ENCODE measurements around the gene PTPRN2.
"Not testable (repeated sequence)": the region's sequence is repeated elsewhere in the genome, so short reads cannot be mapped to it uniquely, and the experiment has no call there.

Gene PTPRN2

GRCh38 chr7:157925383-157925875, 662.2 kb downstream of the PTPRN2 start:
- no peak for DNase-seq (ENCODE audit: low read depth in 4 of 4, low spot score in 1 of 4)

- no peak for DNase-seq (ENCODE audit: low read depth in 4 of 4, low spot score in 1 of 4)
Observed at GRCh38 chr7:157923903-157924630, 663.6 kb downstream of the PTPRN2 start.

- no peak for DNase-seq (ENCODE audit: low read depth in 4 of 4, low spot score in 1 of 4)
Observed at GRCh38 chr7:157922576-157922975, 665.0 kb downstream of the PTPRN2 start.

- DNase-seq (ENCODE audit: low read depth in 4 of 4, low spot score in 1 of 4) = no peak
Observed at GRCh38 chr7:157918326-157919080, 669.1 kb downstream of the PTPRN2 start.

- DNase-seq (ENCODE audit: low read depth in 4 of 4, low spot score in 1 of 4) = no peak
Observed at GRCh38 chr7:157916946-157917640, 670.5 kb downstream of the PTPRN2 start.

- no peak for DNase-seq (ENCODE audit: low read depth in 4 of 4, low spot score in 1 of 4)
Observed at GRCh38 chr7:157910446-157910845, 677.2 kb downstream of the PTPRN2 start.

- DNase-seq (ENCODE audit: low read depth in 4 of 4, low spot score in 1 of 4) = not testable (repeated sequence)
Observed at GRCh38 chr7:157910045-157910444, 677.6 kb downstream of the PTPRN2 start.

GRCh38 chr7:157909370-157909769, 678.3 kb downstream of the PTPRN2 start:
- no peak for DNase-seq (ENCODE audit: low read depth in 4 of 4, low spot score in 1 of 4)

- DNase-seq (ENCODE audit: low read depth in 4 of 4, low spot score in 1 of 4) = no peak
Observed at GRCh38 chr7:157908006-157908782, 679.4 kb downstream of the PTPRN2 start.

GRCh38 chr7:157907091-157907490, 680.5 kb downstream of the PTPRN2 start:
- no peak for DNase-seq (ENCODE audit: low read depth in 4 of 4, low spot score in 1 of 4)

- no peak for DNase-seq (ENCODE audit: low read depth in 4 of 4, low spot score in 1 of 4)
Observed at GRCh38 chr7:157906583-157906982, 681.0 kb downstream of the PTPRN2 start.

GRCh38 chr7:157905651-157906461, 681.8 kb downstream of the PTPRN2 start:
- no peak for DNase-seq (ENCODE audit: low read depth in 4 of 4, low spot score in 1 of 4)

- DNase-seq (ENCODE audit: low read depth in 4 of 4, low spot score in 1 of 4) = no peak
Observed at GRCh38 chr7:157904866-157905570, 682.6 kb downstream of the PTPRN2 start.

GRCh38 chr7:157904211-157904865, 683.3 kb downstream of the PTPRN2 start:
- no peak for DNase-seq (ENCODE audit: low read depth in 4 of 4, low spot score in 1 of 4)

- no peak for DNase-seq (ENCODE audit: low read depth in 4 of 4, low spot score in 1 of 4)
Observed at GRCh38 chr7:157903710-157904109, 683.9 kb downstream of the PTPRN2 start.

- DNase-seq (ENCODE audit: low read depth in 4 of 4, low spot score in 1 of 4) = no peak
Observed at GRCh38 chr7:157903296-157903695, 684.3 kb downstream of the PTPRN2 start.

- DNase-seq (ENCODE audit: low read depth in 4 of 4, low spot score in 1 of 4) = not testable (repeated sequence)
Observed at GRCh38 chr7:157901816-157902610, 685.6 kb downstream of the PTPRN2 start.

GRCh38 chr7:157901166-157901565, 686.5 kb downstream of the PTPRN2 start:
- DNase-seq (ENCODE audit: low read depth in 4 of 4, low spot score in 1 of 4) = no peak
